ENCODE results near the gene COL6A6. TPM values are rescaled to one million over a fixed set of nuclear protein-coding genes. Genes with fewer than 3 reads are reported as not detected.

Gene COL6A6
- 0.50 and 0.68 TPM in 2 replicates for total RNA-seq

GRCh38 chr3:130516645-130517512 is at the start of gene COL6A6:
Gene COL6A6, plus strand, starts transcription at chr3:130517177. Its CDS starts 43,188 bp downstream, at chr3:130560365.

Other genes with a start within 250 kb of the COL6A6 start
- not detected in 2 replicates for gene COL6A5, start 171.5 kb upstream of the COL6A6 start, total RNA-seq
- 22.1 and 40.3 TPM in 2 replicates for gene PIK3R4, start 229.7 kb downstream of the COL6A6 start, total RNA-seq

Data from cardiac ventricle fibroblast (primary cell).